Measurements from ENCODE around the gene FOXP1. TPM values are rescaled to one million over a fixed set of nuclear protein-coding genes. Genes with fewer than 3 reads are reported as not detected.

Gene FOXP1
- total and polyA plus RNA-seq, 2 of the 8 experiments (the other 6 are each of a cell fraction or from before 2014, with no cell fraction given), result 13.9 to 25.4 TPM

GRCh38 chr3:71214016-71214415 is 369.5 kb downstream of the FOXP1 start (continued):
- TF ChIP-seq, protein P1, sequence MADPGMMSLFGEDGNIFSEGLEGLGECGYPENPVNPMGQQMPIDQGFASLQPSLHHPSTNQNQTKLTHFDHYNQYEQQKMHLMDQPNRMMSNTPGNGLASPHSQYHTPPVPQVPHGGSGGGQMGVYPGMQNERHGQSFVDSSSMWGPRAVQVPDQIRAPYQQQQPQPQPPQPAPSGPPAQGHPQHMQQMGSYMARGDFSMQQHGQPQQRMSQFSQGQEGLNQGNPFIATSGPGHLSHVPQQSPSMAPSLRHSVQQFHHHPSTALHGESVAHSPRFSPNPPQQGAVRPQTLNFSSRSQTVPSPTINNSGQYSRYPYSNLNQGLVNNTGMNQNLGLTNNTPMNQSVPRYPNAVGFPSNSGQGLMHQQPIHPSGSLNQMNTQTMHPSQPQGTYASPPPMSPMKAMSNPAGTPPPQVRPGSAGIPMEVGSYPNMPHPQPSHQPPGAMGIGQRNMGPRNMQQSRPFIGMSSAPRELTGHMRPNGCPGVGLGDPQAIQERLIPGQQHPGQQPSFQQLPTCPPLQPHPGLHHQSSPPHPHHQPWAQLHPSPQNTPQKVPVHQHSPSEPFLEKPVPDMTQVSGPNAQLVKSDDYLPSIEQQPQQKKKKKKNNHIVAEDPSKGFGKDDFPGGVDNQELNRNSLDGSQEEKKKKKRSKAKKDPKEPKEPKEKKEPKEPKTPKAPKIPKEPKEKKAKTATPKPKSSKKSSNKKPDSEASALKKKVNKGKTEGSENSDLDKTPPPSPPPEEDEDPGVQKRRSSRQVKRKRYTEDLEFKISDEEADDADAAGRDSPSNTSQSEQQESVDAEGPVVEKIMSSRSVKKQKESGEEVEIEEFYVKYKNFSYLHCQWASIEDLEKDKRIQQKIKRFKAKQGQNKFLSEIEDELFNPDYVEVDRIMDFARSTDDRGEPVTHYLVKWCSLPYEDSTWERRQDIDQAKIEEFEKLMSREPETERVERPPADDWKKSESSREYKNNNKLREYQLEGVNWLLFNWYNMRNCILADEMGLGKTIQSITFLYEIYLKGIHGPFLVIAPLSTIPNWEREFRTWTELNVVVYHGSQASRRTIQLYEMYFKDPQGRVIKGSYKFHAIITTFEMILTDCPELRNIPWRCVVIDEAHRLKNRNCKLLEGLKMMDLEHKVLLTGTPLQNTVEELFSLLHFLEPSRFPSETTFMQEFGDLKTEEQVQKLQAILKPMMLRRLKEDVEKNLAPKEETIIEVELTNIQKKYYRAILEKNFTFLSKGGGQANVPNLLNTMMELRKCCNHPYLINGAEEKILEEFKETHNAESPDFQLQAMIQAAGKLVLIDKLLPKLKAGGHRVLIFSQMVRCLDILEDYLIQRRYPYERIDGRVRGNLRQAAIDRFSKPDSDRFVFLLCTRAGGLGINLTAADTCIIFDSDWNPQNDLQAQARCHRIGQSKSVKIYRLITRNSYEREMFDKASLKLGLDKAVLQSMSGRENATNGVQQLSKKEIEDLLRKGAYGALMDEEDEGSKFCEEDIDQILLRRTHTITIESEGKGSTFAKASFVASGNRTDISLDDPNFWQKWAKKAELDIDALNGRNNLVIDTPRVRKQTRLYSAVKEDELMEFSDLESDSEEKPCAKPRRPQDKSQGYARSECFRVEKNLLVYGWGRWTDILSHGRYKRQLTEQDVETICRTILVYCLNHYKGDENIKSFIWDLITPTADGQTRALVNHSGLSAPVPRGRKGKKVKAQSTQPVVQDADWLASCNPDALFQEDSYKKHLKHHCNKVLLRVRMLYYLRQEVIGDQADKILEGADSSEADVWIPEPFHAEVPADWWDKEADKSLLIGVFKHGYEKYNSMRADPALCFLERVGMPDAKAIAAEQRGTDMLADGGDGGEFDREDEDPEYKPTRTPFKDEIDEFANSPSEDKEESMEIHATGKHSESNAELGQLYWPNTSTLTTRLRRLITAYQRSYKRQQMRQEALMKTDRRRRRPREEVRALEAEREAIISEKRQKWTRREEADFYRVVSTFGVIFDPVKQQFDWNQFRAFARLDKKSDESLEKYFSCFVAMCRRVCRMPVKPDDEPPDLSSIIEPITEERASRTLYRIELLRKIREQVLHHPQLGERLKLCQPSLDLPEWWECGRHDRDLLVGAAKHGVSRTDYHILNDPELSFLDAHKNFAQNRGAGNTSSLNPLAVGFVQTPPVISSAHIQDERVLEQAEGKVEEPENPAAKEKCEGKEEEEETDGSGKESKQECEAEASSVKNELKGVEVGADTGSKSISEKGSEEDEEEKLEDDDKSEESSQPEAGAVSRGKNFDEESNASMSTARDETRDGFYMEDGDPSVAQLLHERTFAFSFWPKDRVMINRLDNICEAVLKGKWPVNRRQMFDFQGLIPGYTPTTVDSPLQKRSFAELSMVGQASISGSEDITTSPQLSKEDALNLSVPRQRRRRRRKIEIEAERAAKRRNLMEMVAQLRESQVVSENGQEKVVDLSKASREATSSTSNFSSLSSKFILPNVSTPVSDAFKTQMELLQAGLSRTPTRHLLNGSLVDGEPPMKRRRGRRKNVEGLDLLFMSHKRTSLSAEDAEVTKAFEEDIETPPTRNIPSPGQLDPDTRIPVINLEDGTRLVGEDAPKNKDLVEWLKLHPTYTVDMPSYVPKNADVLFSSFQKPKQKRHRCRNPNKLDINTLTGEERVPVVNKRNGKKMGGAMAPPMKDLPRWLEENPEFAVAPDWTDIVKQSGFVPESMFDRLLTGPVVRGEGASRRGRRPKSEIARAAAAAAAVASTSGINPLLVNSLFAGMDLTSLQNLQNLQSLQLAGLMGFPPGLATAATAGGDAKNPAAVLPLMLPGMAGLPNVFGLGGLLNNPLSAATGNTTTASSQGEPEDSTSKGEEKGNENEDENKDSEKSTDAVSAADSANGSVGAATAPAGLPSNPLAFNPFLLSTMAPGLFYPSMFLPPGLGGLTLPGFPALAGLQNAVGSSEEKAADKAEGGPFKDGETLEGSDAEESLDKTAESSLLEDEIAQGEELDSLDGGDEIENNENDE (IDR thresholded peaks at IDR 0.05; ENCODE audit: insufficient replicate concordance, low read length), result no peak

All from H1 (cell line).